HL-60 (cell line): Measurements from ENCODE around the gene TAAR8.

Experiments used
- DNase-seq, 2 experiments: peaks; one replicate each; pipeline ENCODE4 v3.0.0-alpha.2; 2010 to 2020; ENCODE audit warnings: low read depth in 1 of 2, low spot score in 1 of 2
- H3K27ac ChIP-seq: fragments of 250-450 bp; sonication (Bioruptor Pico); replicated peaks from 2 replicates; pipeline ENCODE4 v1.5.1; 2020; ENCODE audit warnings: mild to moderate bottlenecking, moderate library complexity
- H3K27me3 ChIP-seq: fragments of 250-450 bp; sonication (Bioruptor Pico); 2 replicates; pipeline ENCODE4 v1.5.1; 2021; ENCODE audit warnings: mild to moderate bottlenecking, moderate library complexity; ENCODE audit not compliant: insufficient read depth, poor library complexity, severe bottlenecking
- H3K4me3 ChIP-seq: replicated peaks from 2 replicates; pipeline ENCODE4 v1.5.1; 2011; ENCODE audit warnings: mild to moderate bottlenecking, control low read depth, low read length; ENCODE audit not compliant: insufficient read depth
- CTCF ChIP-seq: IDR thresholded peaks from one replicate; pipeline ENCODE4 v1.5.1; 2011; ENCODE audit warnings: low read length, control low read depth, inconsistent platforms; ENCODE audit not compliant: insufficient read depth
- GABPA ChIP-seq: IDR thresholded peaks from 2 replicates; pipeline ENCODE4 v1.6.1; 2012; ENCODE audit warnings: low read depth
- POLR2AphosphoS5 ChIP-seq: IDR thresholded peaks from 2 replicates; pipeline ENCODE4 v1.6.1; 2012; ENCODE audit warnings: low read depth
- REST ChIP-seq: IDR thresholded peaks from 2 replicates; pipeline ENCODE4 v1.6.1; 2012; ENCODE audit warnings: low read depth; ENCODE audit not compliant: insufficient replicate concordance
- SPI1 ChIP-seq: IDR thresholded peaks from 2 replicates; pipeline ENCODE4 v1.6.1; 2012; ENCODE audit warnings: low read depth, mild to moderate bottlenecking, borderline replicate concordance
- long read RNA-seq: library from polyadenylated mRNA; unstranded; transcript quantifications from one replicate; pipeline ENCODE4 v2.0.0, GENCODE V29; 2020

TAAR8 gene
- long read RNA-seq, result 0 reads

- TF ChIP-seq CTCF, result no peak
- TF ChIP-seq REST, result no peak
- no peak for TF ChIP-seq GABPA
- TF ChIP-seq SPI1, result no peak
- TF ChIP-seq POLR2AphosphoS5, result no peak
- no peaks in the 10 kb centered on the region for H3K27me3 ChIP-seq
Measured at GRCh38 chr6:132552372-132552771, at the start of gene TAAR8. Gene TAAR8, plus strand, starts transcription at chr6:132552672. Its CDS starts 21 bp downstream, at chr6:132552693.

DNA sequence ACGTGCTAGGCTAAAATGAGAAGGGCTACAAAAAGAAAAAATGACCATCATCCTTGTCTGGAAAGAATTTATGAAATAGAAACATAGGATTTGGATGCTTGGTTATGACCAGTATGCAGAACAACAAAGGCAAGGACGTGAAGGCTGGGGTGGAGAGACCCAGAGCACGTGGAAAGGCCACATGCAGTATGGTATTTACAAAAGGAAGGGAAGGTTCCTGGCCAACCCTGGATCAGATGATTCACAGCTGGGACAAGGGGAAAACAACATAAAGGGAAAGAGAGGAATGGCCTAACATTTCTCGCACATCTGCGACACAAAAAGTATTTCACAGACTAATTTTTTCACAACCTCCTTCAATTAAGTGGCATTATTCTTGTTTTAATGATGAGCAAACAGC lies 47.7 kb upstream of the TAAR8 start:
- H3K4me3 ChIP-seq, result no peak overlapping the region
- no peak overlapping the region for H3K27ac ChIP-seq
- H3K27me3 ChIP-seq, result no peaks in the 10 kb centered on the region
- no peak for DNase-seq
- TF ChIP-seq REST (no peak), CTCF (no peak), GABPA (no peak), POLR2AphosphoS5 (no peak), SPI1 (no peak)

More at GRCh38 chr6:132552372-132552771, at the start of gene TAAR8:
- DNase-seq, result no peak
- Histone ChIP-seq H3K27ac (no peak within 1 kb of the TSS), H3K4me3 (no peak within 1 kb of the TSS)

GRCh38 chr6:132505158-132505557 lies 47.3 kb upstream of the TAAR8 start:
- Histone ChIP-seq H3K27ac (no peak overlapping the region), H3K4me3 (no peak overlapping the region), H3K27me3 (no peaks in the 10 kb centered on the region)
- DNase-seq, result no peak
- TF ChIP-seq CTCF, result no peak
- no peak for TF ChIP-seq REST
